K562 (cell line): Measurements from ENCODE around the gene TLE3. TPM values are rescaled to one million over a fixed set of nuclear protein-coding genes. Genes with fewer than 3 reads are reported as not detected.

Source experiments
- FOS ChIP-seq: IDR thresholded peaks from 3 replicates; pipeline ENCODE4 v1.6.1; 2011; ENCODE audit not compliant: insufficient read length; ENCODE audit errors: extremely low read depth
- FOXA3 ChIP-seq, 2 experiments: fragments of 450-650 bp in 1 of 2; sonication (generic) in 1 of 2; formaldehyde crosslinking; IDR thresholded peaks in 1 of 2; conservative IDR thresholded peaks in 1 of 2; 2 replicates each; pipeline versions ENCODE4 v1.4.0 to v1.8.0; 2020 to 2022; ENCODE audit warnings: mild to moderate bottlenecking in 2 of 2, missing genetic modification reagents in 1 of 2
- MEF2A ChIP-seq: IDR thresholded peaks from 2 replicates; pipeline ENCODE4 v1.6.1; 2011; ENCODE audit warnings: low read depth, mild to moderate bottlenecking, low read length, moderate library complexity; ENCODE audit not compliant: control insufficient read depth
- MTF1 ChIP-seq: fragments of 250-450 bp; sonication (Bioruptor Pico); IDR thresholded peaks from 2 replicates; pipeline ENCODE4 v1.9.0; 2021; ENCODE audit warnings: moderate library complexity, mild to moderate bottlenecking, inconsistent platforms, borderline replicate concordance
- NFE2L1 ChIP-seq: fragments of 450-650 bp; IDR thresholded peaks from 2 replicates; pipeline ENCODE4 v1.6.1; 2016; ENCODE audit warnings: missing genetic modification characterization, low read depth, mild to moderate bottlenecking, missing compliant biosample characterization, moderate library complexity, borderline replicate concordance
- PTRF ChIP-seq: fragments of 450-650 bp; IDR thresholded peaks from 2 replicates; pipeline ENCODE4 v1.6.1; 2016; ENCODE audit warnings: mild to moderate bottlenecking, missing genetic modification characterization, missing compliant biosample characterization
- YY1 ChIP-seq, 3 experiments: IDR thresholded peaks; 2 replicates each; pipeline ENCODE4 v1.6.1; 2011; ENCODE audit warnings: low read length in 2 of 3, mild to moderate bottlenecking in 2 of 3, moderate library complexity in 2 of 3, borderline replicate concordance in 1 of 3, control low read depth in 1 of 3, low read depth in 1 of 3; ENCODE audit not compliant: insufficient read depth in 3 of 3, insufficient replicate concordance in 2 of 3, control insufficient read depth in 1 of 3, insufficient read length in 1 of 3; ENCODE audit errors: extremely low read depth in 1 of 3
- polyA plus RNA-seq, 8 experiments: library from polyadenylated mRNA; depleted of rRNA in 4 of 8; stranded (reverse) in 5 of 8; unstranded in 3 of 8; fragments of >200 nt; fragmentation: Nextera tagmentation in 2 of 8; fragmentation: Illumina TruSeq in 1 of 8; extraction: Ambion mirVana in 2 of 8; extraction: Trizol in 1 of 8; gene quantifications; 2 replicates each; pipeline versions ENCODE4 v1.2.1 to v1.2.3, GENCODE V29; 2011 to 2014; ENCODE audit warnings: inconsistent platforms in 1 of 8, missing spikeins in 1 of 8
- total RNA-seq, 7 experiments: library from RNA; depleted of rRNA in 6 of 7; stranded (reverse); fragments of >200 nt in 6 of 7; fragmentation: Illumina TruSeq in 2 of 7; extraction: Trizol in 2 of 7; gene quantifications; 2 replicates each; pipeline versions ENCODE4 v1.2.1 to v1.2.3, GENCODE V29; 2011 to 2021; ENCODE audit warnings: low replicate concordance in 1 of 7
- TF ChIP-seq, protein P1 (sequence below): fragments of 200-600 bp; sonication (generic); IDR thresholded peaks from one replicate; pipeline ENCODE4 v1.6.1; 2012; ENCODE audit warnings: mild to moderate bottlenecking, low read depth, low read length, inconsistent platforms
- TF ChIP-seq, protein P2 (sequence below): fragments of 450-650 bp; formaldehyde crosslinking; IDR thresholded peaks from 2 replicates; pipeline ENCODE4 v1.4.0; 2020; ENCODE audit warnings: mild to moderate bottlenecking, moderate library complexity
- TF ChIP-seq, protein P3 (sequence below): sonication (generic); formaldehyde crosslinking; IDR thresholded peaks from 2 replicates; pipeline ENCODE4 v1.8.1; 2023; ENCODE audit warnings: mild to moderate bottlenecking, missing genetic modification reagents, moderate library complexity

TLE3 gene
- total and polyA plus RNA-seq, 9 of the 15 experiments (the other 6 are each of a cell fraction or from before 2014, with no cell fraction given): 1.5 to 84.2 (median 14.1) TPM

DNA sequence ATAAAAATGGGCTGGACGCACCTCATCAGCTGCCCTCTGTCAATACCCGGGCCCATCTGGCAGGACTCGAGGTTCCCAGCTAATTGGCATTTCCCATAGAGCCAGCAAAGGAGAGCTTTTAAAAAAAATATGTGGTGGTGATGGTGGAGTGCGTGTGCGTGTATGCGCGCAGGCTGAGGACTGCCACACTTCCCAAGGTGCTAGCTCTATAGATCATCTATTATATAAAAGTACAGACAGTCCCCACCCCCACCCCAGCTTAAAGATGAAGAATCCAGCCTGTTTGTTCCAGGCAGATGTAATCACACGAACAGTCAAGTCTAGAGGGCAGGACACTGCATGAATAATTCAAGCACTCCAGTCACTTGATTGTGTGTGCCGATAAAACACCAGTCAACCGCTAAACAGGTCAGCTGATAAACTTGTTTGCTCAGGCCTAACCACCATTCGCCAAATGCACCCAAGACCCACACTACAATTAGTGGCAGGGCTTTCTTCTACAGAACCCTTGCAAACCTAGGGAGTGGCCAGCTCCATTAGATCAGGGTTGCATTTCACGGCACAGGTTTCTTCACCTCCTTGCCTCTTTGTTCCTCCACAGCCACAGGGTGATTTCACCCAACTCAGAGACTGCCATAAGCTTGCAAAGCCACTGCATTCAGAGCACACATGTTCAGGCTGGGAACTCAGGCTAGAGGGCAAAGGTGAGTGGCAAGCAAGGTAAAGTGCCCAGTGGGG, 5.8 kb downstream of the TLE3 start (continued):
- TF ChIP-seq YY1 (IDR thresholded peaks at IDR 0.05; ENCODE audit: borderline replicate concordance in 1 of 3, control insufficient read depth in 1 of 3, extremely low read depth in 1 of 3, insufficient read depth in 3 of 3, insufficient read length in 1 of 3, insufficient replicate concordance in 2 of 3, low read depth in 1 of 3, low read length in 2 of 3) (no peak), PTRF (no peak), NFE2L1 (tag) (no peak), MTF1 (CRISPR knock-in tag) (no peak), FOXA3 (CRISPR knock-in tag; conservative IDR thresholded peaks at IDR 0.05 in 1 of 2, IDR thresholded peaks at IDR 0.05 in 1 of 2) (peak; percentile 98 to 99), MEF2A (no peak), FOS (no peak)
- TF ChIP-seq, protein P1, sequence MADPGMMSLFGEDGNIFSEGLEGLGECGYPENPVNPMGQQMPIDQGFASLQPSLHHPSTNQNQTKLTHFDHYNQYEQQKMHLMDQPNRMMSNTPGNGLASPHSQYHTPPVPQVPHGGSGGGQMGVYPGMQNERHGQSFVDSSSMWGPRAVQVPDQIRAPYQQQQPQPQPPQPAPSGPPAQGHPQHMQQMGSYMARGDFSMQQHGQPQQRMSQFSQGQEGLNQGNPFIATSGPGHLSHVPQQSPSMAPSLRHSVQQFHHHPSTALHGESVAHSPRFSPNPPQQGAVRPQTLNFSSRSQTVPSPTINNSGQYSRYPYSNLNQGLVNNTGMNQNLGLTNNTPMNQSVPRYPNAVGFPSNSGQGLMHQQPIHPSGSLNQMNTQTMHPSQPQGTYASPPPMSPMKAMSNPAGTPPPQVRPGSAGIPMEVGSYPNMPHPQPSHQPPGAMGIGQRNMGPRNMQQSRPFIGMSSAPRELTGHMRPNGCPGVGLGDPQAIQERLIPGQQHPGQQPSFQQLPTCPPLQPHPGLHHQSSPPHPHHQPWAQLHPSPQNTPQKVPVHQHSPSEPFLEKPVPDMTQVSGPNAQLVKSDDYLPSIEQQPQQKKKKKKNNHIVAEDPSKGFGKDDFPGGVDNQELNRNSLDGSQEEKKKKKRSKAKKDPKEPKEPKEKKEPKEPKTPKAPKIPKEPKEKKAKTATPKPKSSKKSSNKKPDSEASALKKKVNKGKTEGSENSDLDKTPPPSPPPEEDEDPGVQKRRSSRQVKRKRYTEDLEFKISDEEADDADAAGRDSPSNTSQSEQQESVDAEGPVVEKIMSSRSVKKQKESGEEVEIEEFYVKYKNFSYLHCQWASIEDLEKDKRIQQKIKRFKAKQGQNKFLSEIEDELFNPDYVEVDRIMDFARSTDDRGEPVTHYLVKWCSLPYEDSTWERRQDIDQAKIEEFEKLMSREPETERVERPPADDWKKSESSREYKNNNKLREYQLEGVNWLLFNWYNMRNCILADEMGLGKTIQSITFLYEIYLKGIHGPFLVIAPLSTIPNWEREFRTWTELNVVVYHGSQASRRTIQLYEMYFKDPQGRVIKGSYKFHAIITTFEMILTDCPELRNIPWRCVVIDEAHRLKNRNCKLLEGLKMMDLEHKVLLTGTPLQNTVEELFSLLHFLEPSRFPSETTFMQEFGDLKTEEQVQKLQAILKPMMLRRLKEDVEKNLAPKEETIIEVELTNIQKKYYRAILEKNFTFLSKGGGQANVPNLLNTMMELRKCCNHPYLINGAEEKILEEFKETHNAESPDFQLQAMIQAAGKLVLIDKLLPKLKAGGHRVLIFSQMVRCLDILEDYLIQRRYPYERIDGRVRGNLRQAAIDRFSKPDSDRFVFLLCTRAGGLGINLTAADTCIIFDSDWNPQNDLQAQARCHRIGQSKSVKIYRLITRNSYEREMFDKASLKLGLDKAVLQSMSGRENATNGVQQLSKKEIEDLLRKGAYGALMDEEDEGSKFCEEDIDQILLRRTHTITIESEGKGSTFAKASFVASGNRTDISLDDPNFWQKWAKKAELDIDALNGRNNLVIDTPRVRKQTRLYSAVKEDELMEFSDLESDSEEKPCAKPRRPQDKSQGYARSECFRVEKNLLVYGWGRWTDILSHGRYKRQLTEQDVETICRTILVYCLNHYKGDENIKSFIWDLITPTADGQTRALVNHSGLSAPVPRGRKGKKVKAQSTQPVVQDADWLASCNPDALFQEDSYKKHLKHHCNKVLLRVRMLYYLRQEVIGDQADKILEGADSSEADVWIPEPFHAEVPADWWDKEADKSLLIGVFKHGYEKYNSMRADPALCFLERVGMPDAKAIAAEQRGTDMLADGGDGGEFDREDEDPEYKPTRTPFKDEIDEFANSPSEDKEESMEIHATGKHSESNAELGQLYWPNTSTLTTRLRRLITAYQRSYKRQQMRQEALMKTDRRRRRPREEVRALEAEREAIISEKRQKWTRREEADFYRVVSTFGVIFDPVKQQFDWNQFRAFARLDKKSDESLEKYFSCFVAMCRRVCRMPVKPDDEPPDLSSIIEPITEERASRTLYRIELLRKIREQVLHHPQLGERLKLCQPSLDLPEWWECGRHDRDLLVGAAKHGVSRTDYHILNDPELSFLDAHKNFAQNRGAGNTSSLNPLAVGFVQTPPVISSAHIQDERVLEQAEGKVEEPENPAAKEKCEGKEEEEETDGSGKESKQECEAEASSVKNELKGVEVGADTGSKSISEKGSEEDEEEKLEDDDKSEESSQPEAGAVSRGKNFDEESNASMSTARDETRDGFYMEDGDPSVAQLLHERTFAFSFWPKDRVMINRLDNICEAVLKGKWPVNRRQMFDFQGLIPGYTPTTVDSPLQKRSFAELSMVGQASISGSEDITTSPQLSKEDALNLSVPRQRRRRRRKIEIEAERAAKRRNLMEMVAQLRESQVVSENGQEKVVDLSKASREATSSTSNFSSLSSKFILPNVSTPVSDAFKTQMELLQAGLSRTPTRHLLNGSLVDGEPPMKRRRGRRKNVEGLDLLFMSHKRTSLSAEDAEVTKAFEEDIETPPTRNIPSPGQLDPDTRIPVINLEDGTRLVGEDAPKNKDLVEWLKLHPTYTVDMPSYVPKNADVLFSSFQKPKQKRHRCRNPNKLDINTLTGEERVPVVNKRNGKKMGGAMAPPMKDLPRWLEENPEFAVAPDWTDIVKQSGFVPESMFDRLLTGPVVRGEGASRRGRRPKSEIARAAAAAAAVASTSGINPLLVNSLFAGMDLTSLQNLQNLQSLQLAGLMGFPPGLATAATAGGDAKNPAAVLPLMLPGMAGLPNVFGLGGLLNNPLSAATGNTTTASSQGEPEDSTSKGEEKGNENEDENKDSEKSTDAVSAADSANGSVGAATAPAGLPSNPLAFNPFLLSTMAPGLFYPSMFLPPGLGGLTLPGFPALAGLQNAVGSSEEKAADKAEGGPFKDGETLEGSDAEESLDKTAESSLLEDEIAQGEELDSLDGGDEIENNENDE: no peak
- TF ChIP-seq, protein P2, sequence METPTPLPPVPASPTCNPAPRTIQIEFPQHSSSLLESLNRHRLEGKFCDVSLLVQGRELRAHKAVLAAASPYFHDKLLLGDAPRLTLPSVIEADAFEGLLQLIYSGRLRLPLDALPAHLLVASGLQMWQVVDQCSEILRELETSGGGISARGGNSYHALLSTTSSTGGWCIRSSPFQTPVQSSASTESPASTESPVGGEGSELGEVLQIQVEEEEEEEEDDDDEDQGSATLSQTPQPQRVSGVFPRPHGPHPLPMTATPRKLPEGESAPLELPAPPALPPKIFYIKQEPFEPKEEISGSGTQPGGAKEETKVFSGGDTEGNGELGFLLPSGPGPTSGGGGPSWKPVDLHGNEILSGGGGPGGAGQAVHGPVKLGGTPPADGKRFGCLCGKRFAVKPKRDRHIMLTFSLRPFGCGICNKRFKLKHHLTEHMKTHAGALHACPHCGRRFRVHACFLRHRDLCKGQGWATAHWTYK (CRISPR knock-in tag): peak; percentile 46; the same call in 1 of the 2 replicates
- TF ChIP-seq, protein P3, sequence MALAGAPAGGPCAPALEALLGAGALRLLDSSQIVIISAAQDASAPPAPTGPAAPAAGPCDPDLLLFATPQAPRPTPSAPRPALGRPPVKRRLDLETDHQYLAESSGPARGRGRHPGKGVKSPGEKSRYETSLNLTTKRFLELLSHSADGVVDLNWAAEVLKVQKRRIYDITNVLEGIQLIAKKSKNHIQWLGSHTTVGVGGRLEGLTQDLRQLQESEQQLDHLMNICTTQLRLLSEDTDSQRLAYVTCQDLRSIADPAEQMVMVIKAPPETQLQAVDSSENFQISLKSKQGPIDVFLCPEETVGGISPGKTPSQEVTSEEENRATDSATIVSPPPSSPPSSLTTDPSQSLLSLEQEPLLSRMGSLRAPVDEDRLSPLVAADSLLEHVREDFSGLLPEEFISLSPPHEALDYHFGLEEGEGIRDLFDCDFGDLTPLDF (CRISPR knock-in tag): no peak
